ENCODE results near the gene CDK16. TPM values are rescaled to one million over a fixed set of nuclear protein-coding genes. Genes with fewer than 3 reads are reported as not detected.

Gene CDK16
- total RNA-seq, 6 experiments from 2014 or later: 14.6 to 37.4 (median 29.5) TPM

DNA sequence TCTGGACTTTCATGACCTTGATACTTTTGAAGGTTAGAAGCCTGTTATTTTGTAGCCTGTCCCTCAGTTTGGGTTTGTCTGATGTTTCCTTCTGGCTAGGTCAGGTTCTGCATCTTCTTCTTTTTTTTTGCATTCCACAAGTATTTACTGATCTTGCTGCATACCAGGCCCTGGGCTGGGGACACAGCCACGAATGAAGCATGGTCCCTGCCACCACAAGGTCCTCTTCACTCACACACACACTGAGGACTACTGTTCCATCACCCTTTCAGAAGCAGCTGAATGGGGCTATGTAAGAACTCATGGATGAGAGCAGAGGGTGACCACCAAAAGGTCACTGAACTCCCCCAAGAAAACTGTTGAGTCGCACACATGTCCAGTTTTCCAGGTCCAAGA is 53.5 kb downstream of the CDK16 start:
- Histone ChIP-seq H3K4me1 (peaks cover 0 to 4% (median 0%) of the 10 kb centered on the region in 4 donors), H3K27me3 (no peaks in the 10 kb centered on the region), H3K9me3 (no peaks in the 10 kb centered on the region), H3K4me3 (no peak overlapping the region), H3K36me3 (no peaks in the 10 kb centered on the region), H3K27ac (no peak overlapping the region)
- WGBS (ENCODE audit: insufficient coverage, low coverage, low lambda C conversion rate, missing lambda C conversion rate): 33% methylated on average over 2 of the region's 2 CpGs
- no peak for TF ChIP-seq POLR2A (IDR thresholded peaks at IDR 0.05)
- TF ChIP-seq, protein P1, sequence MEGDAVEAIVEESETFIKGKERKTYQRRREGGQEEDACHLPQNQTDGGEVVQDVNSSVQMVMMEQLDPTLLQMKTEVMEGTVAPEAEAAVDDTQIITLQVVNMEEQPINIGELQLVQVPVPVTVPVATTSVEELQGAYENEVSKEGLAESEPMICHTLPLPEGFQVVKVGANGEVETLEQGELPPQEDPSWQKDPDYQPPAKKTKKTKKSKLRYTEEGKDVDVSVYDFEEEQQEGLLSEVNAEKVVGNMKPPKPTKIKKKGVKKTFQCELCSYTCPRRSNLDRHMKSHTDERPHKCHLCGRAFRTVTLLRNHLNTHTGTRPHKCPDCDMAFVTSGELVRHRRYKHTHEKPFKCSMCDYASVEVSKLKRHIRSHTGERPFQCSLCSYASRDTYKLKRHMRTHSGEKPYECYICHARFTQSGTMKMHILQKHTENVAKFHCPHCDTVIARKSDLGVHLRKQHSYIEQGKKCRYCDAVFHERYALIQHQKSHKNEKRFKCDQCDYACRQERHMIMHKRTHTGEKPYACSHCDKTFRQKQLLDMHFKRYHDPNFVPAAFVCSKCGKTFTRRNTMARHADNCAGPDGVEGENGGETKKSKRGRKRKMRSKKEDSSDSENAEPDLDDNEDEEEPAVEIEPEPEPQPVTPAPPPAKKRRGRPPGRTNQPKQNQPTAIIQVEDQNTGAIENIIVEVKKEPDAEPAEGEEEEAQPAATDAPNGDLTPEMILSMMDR (IDR thresholded peaks at IDR 0.05): no peak
- ATAC-seq (no peak), DNase-seq (no peak)
- intact Hi-C loops (cut with DNase I): no loop called here

DNA sequence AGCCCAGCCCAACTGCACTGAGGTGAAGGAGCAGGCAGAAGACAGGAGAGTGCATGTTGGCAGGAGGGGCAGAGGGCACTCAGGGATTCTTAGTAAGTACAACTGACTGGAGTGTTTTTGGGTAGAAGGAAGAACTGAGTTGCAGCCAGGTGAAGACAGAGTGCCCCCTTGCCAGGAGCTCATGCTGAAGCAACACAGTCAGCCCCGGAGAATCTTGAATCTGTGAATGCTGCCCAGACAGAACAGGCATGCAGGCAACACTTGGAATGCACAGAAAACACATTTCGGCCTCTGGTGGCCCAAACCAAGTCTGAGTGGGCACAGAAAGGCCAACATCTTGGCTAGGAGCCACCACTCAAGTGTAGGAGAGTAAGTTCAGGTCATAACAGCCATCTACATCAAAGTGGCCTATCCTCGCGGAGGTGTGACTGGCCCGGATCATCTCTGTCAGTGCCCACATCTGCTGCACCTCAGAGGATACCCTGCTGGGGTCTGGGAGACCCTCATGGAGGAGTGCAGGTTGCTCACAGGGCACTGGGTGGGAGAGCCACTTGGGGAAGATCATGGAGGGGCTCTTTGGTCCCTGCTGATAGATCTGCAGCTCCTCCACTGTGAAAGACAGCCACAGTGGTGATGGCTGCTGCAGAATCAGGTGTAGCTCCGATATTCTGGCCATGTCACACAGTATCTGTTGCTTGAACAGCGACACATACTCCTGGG is 54.7 kb downstream of the CDK16 start:
- no peak overlapping the region for H3K4me3 ChIP-seq
- 49% methylated on average over 2 of the region's 7 CpGs for WGBS (ENCODE audit: insufficient coverage, low coverage, low lambda C conversion rate, missing lambda C conversion rate)
- H3K27ac ChIP-seq: no peak overlapping the region
- DNase-seq (no peak), ATAC-seq (peak in 1 of 4 donors; percentile 14)
- H3K4me1 ChIP-seq: peaks cover 0 to 4% (median 0%) of the 10 kb centered on the region in 4 donors
- no peaks in the 10 kb centered on the region for H3K9me3 ChIP-seq
- no peak for TF ChIP-seq POLR2A (IDR thresholded peaks at IDR 0.05)
- TF ChIP-seq, protein P1 (IDR thresholded peaks at IDR 0.05): no peak
- intact Hi-C loops (cut with DNase I): no loop called here
- H3K27me3 ChIP-seq: no peaks in the 10 kb centered on the region
- H3K36me3 ChIP-seq: no peaks in the 10 kb centered on the region

DNA sequence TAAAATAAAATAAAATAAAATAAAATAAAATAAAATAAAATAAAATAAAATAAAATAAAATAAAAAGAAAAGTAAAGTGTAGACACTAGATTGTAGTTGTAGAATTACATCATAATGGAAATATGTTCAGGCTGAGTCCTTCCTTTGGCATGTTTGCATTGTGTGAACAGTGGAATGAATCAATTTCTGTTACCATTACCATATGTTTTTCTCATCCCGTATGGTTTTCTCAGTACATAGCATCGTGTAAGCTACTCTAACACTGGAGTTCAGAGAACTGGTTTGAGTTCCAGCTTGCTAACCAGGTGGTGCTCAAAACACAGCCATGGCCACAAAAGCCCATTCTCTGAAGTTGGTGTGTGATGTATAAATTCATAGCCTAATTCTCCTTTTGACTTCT is 60.2 kb downstream of the CDK16 start:
- H3K9me3 ChIP-seq: no peaks in the 10 kb centered on the region
- no peak overlapping the region for H3K27ac ChIP-seq
- no peaks in the 10 kb centered on the region for H3K4me1 ChIP-seq
- no peak overlapping the region for H3K4me3 ChIP-seq
- intact Hi-C loops (cut with DNase I): no loop called here
- ATAC-seq: no peak
- no peaks in the 10 kb centered on the region for H3K27me3 ChIP-seq
- TF ChIP-seq, protein P1 (IDR thresholded peaks at IDR 0.05): no peak
- no peak for TF ChIP-seq POLR2A (IDR thresholded peaks at IDR 0.05)
- H3K36me3 ChIP-seq: no peaks in the 10 kb centered on the region
- DNase-seq: no peak
- WGBS (ENCODE audit: insufficient coverage, low coverage, low lambda C conversion rate, missing lambda C conversion rate): 57% methylated on average over 2 of the region's 2 CpGs

Other genes with a start within 250 kb of the CDK16 start
- 100 to 1,000 TPM in 4 of 6 experiments, 10 to 100 TPM in 2; 44.6 to 292 (median 130) TPM for gene RGN, start 140.2 kb upstream of the CDK16 start, total RNA-seq
- 10 to 100 TPM; 37.8 to 64.0 (median 50.7) TPM for gene NDUFB11, start 74.0 kb upstream of the CDK16 start, total RNA-seq
- gene RBM10, start 73.5 kb upstream of the CDK16 start, total RNA-seq: 10 to 100 TPM; 12.5 to 20.8 (median 15.2) TPM
- gene UBA1, start 24.9 kb upstream of the CDK16 start, total RNA-seq: 100 to 1,000 TPM in 4 of 6 experiments, 10 to 100 TPM in 2; 85.1 to 120 (median 107) TPM
- gene USP11, start 14.3 kb downstream of the CDK16 start, total RNA-seq: 10 to 100 TPM in 3 of 6 experiments, 1 to 10 TPM in 3; 7.1 to 14.7 (median 11.4) TPM
- not detected for gene ZNF157, start 151.9 kb downstream of the CDK16 start, total RNA-seq